Panc1 (cell line): ENCODE measurements around the gene SHOC2.

Source experiments
- TF ChIP-seq, protein P1 (sequence below): fragments of 450-650 bp; IDR thresholded peaks from 2 replicates; pipeline ENCODE4 v1.5.1; 2017; ENCODE audit warnings: mild to moderate bottlenecking
- TF ChIP-seq, protein P2 (sequence below), 2 experiments: IDR thresholded peaks; 2 replicates each; pipeline ENCODE4 v1.6.1; 2011 to 2012; ENCODE audit warnings: low read depth in 2 of 2, control low read depth in 1 of 2, low read length in 1 of 2, mild to moderate bottlenecking in 1 of 2, moderate library complexity in 1 of 2; ENCODE audit not compliant: insufficient read depth in 1 of 2

DNA sequence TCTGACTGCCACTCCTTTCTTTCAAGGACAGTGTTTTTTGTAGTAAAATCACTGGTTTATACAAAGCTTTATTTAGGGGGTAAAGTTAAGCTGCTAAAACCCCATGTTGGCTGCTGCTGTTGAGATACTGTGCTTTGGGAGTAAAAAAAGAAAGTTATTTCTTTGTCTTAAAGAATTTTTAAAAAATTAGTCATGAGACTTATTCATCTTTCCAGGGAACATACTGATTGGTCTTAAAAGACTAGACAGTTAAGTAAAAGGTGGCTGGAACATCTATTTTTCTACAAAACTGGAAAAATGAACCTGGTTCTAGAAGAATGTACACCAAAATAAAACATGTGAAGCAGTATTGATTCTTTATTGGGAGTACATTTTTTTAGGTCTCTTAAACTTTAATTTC, 21.0 kb upstream of the SHOC2 start:
- TF ChIP-seq, protein P1, sequence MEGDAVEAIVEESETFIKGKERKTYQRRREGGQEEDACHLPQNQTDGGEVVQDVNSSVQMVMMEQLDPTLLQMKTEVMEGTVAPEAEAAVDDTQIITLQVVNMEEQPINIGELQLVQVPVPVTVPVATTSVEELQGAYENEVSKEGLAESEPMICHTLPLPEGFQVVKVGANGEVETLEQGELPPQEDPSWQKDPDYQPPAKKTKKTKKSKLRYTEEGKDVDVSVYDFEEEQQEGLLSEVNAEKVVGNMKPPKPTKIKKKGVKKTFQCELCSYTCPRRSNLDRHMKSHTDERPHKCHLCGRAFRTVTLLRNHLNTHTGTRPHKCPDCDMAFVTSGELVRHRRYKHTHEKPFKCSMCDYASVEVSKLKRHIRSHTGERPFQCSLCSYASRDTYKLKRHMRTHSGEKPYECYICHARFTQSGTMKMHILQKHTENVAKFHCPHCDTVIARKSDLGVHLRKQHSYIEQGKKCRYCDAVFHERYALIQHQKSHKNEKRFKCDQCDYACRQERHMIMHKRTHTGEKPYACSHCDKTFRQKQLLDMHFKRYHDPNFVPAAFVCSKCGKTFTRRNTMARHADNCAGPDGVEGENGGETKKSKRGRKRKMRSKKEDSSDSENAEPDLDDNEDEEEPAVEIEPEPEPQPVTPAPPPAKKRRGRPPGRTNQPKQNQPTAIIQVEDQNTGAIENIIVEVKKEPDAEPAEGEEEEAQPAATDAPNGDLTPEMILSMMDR = no peak
- TF ChIP-seq, protein P2, sequence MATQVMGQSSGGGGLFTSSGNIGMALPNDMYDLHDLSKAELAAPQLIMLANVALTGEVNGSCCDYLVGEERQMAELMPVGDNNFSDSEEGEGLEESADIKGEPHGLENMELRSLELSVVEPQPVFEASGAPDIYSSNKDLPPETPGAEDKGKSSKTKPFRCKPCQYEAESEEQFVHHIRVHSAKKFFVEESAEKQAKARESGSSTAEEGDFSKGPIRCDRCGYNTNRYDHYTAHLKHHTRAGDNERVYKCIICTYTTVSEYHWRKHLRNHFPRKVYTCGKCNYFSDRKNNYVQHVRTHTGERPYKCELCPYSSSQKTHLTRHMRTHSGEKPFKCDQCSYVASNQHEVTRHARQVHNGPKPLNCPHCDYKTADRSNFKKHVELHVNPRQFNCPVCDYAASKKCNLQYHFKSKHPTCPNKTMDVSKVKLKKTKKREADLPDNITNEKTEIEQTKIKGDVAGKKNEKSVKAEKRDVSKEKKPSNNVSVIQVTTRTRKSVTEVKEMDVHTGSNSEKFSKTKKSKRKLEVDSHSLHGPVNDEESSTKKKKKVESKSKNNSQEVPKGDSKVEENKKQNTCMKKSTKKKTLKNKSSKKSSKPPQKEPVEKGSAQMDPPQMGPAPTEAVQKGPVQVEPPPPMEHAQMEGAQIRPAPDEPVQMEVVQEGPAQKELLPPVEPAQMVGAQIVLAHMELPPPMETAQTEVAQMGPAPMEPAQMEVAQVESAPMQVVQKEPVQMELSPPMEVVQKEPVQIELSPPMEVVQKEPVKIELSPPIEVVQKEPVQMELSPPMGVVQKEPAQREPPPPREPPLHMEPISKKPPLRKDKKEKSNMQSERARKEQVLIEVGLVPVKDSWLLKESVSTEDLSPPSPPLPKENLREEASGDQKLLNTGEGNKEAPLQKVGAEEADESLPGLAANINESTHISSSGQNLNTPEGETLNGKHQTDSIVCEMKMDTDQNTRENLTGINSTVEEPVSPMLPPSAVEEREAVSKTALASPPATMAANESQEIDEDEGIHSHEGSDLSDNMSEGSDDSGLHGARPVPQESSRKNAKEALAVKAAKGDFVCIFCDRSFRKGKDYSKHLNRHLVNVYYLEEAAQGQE (IDR thresholded peaks at IDR 0.05; ENCODE audit: insufficient read depth in 1 of 2, low read depth in 2 of 2, low read length in 1 of 2) = no peak
